ENCODE data around the gene LRP1B.

Gene LRP1B

GRCh38 chr2:140905083-140905781 lies 1225.6 kb downstream of the LRP1B start:
- Histone ChIP-seq H3K27ac (ENCODE audit: low read depth, low read length) (no peak overlapping the region), H3F3A (ENCODE audit: control insufficient read depth, insufficient read depth) (no peaks in the 10 kb centered on the region), H3K9me3 (ENCODE audit: control insufficient read depth, insufficient read depth, low read length) (no peaks in the 10 kb centered on the region), H4K20me1 (ENCODE audit: control insufficient read depth, insufficient read depth, low read depth, low read length) (no peaks in the 10 kb centered on the region), H3K4me2 (ENCODE audit: low read length) (no peak overlapping the region), H3K4me3 (ENCODE audit: low read length) (no peak overlapping the region), H3K36me3 (ENCODE audit: control insufficient read depth, low read length) (no peaks in the 10 kb centered on the region), H3K9me2 (replicated peaks; ENCODE audit: control insufficient read depth, low read length) (no peaks in the 10 kb centered on the region), H3K79me2 (ENCODE audit: control insufficient read depth, low read length) (no peaks in the 10 kb centered on the region), H3K4me1 (ENCODE audit: control insufficient read depth, low read length) (no peaks in the 10 kb centered on the region), H3K27me3 (ENCODE audit: control insufficient read depth, low read length) (no peaks in the 10 kb centered on the region)
- TF ChIP-seq EZH2phosphoT487 (IDR thresholded peaks at IDR 0.05; ENCODE audit: borderline replicate concordance, low read length) (no peak), CTCF (IDR thresholded peaks at IDR 0.05; ENCODE audit: low read depth, low read length, poor library complexity, severe bottlenecking) (no peak)

- no peaks in the 10 kb centered on the region for H3K79me2 ChIP-seq (ENCODE audit: control insufficient read depth, low read length)
Measured at GRCh38 chr2:140895378-140895777, 1235.4 kb downstream of the LRP1B start.

DNA sequence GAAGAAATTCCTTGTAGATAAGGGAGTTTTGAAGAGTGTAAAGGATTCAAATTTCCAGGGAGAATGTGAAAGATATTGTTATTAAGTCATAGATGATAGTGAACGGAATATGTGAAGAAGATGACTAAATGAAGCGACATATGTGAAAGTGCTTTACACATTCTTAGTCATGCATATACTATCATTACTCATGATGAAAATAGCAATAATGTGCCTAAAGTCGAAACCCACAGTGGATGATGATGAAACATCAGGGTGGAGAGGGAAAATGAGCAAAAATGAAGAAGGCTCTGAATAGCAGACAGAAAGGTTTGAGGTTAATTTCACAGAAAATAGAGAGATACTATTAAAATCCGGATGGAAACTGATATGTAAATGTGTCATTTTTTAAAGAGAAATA lies 1237.1 kb downstream of the LRP1B start:
- TF ChIP-seq CTCF (IDR thresholded peaks at IDR 0.05; ENCODE audit: low read depth, low read length, poor library complexity, severe bottlenecking) = no peak
- no peak for TF ChIP-seq EZH2phosphoT487 (IDR thresholded peaks at IDR 0.05; ENCODE audit: borderline replicate concordance, low read length)
- no peaks in the 10 kb centered on the region for H3K27me3 ChIP-seq (ENCODE audit: control insufficient read depth, low read length)
- no peaks in the 10 kb centered on the region for H3F3A ChIP-seq (ENCODE audit: control insufficient read depth, insufficient read depth)
- H3K4me1 ChIP-seq (ENCODE audit: control insufficient read depth, low read length) = no peaks in the 10 kb centered on the region
- H4K20me1 ChIP-seq (ENCODE audit: control insufficient read depth, insufficient read depth, low read depth, low read length) = no peaks in the 10 kb centered on the region
- no peak overlapping the region for H3K27ac ChIP-seq (ENCODE audit: low read depth, low read length)
- H3K9me3 ChIP-seq (ENCODE audit: control insufficient read depth, insufficient read depth, low read length) = no peaks in the 10 kb centered on the region
- no peaks in the 10 kb centered on the region for H3K79me2 ChIP-seq (ENCODE audit: control insufficient read depth, low read length)
- no peak overlapping the region for H3K4me3 ChIP-seq (ENCODE audit: low read length)
- no peaks in the 10 kb centered on the region for H3K9me2 ChIP-seq (replicated peaks; ENCODE audit: control insufficient read depth, low read length)
- no peak overlapping the region for H3K4me2 ChIP-seq (ENCODE audit: low read length)
- no peaks in the 10 kb centered on the region for H3K36me3 ChIP-seq (ENCODE audit: control insufficient read depth, low read length)

More at GRCh38 chr2:140895378-140895777, 1235.4 kb downstream of the LRP1B start:
- Histone ChIP-seq H3F3A (ENCODE audit: control insufficient read depth, insufficient read depth) (no peaks in the 10 kb centered on the region), H3K4me1 (ENCODE audit: control insufficient read depth, low read length) (no peaks in the 10 kb centered on the region), H3K27me3 (ENCODE audit: control insufficient read depth, low read length) (no peaks in the 10 kb centered on the region), H3K4me2 (ENCODE audit: low read length) (no peak overlapping the region), H3K4me3 (ENCODE audit: low read length) (no peak overlapping the region), H3K27ac (ENCODE audit: low read depth, low read length) (no peak overlapping the region), H3K36me3 (ENCODE audit: control insufficient read depth, low read length) (no peaks in the 10 kb centered on the region), H3K9me3 (ENCODE audit: control insufficient read depth, insufficient read depth, low read length) (no peaks in the 10 kb centered on the region), H3K9me2 (replicated peaks; ENCODE audit: control insufficient read depth, low read length) (no peaks in the 10 kb centered on the region), H4K20me1 (ENCODE audit: control insufficient read depth, insufficient read depth, low read depth, low read length) (no peaks in the 10 kb centered on the region)
- TF ChIP-seq EZH2phosphoT487 (IDR thresholded peaks at IDR 0.05; ENCODE audit: borderline replicate concordance, low read length) (no peak), CTCF (IDR thresholded peaks at IDR 0.05; ENCODE audit: low read depth, low read length, poor library complexity, severe bottlenecking) (no peak)
